GM21529 (cell line): ENCODE results near the gene FBXL5.

Experiments used
- ATAC-seq: cut with Tn5 transposase; IDR thresholded peaks from one replicate; pipeline ENCODE4 v1.9.1; 2021; ENCODE audit not compliant: unreplicated experiment

FBXL5 gene

GRCh38 chr4:15563871-15564270 lies 91.3 kb downstream of the FBXL5 start:
- ATAC-seq: no peak

DNA sequence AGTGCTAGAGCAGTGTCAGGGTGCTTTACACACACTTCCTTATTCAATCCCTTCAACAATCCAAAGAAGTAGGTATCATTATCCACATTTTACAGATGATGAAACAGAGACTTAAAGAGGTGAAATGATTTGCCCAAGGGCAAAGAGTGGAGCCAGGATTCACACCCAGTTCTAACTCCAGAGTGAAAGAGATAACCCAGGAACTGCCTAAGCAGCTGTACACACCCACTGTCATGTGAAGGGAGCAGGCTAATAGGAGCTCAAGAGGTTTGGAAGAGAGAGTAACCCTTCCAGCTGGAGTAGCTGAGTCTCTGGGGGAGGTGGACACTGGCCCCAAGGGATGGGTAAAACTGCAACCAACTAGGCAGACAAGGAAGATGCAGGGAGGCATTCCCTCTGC lies 92.5 kb downstream of the FBXL5 start:
- ATAC-seq: no peak

DNA sequence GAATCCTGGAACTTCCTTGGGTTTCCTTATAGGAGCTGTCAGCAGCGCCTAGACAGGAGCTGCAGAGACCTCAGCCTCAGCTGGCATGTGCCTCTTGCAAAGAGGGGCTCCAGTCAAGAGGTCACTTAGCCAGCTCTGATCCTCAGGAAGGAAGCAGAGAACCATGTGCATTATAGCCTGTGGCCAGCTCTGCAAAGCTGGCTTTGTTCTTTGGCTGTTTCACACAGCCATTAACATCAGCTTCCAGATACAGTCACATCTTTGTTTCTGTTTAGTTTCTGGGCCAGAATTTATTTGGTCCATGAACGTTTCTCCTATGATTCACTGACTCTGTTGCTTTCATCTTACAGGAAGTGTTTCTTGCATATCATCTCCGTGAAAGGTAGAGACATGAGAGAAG lies 93.0 kb downstream of the FBXL5 start:
- no peak for ATAC-seq

GRCh38 chr4:15558561-15558960 lies 96.6 kb downstream of the FBXL5 start:
- ATAC-seq: no peak

- no peak for ATAC-seq
Observed at GRCh38 chr4:15557786-15558550, 97.2 kb downstream of the FBXL5 start.

- no peak for ATAC-seq
Observed at GRCh38 chr4:15556511-15557092, 98.6 kb downstream of the FBXL5 start.
